ENCODE results near the gene EMC6.
A peak's percentile ranks its signal among the peaks of the same experiment; 100 is the strongest.

- TF ChIP-seq POLR2A (IDR thresholded peaks at IDR 0.05), result peak; percentile 93 to 98
- TF ChIP-seq CTCF (IDR thresholded peaks at IDR 0.05), result peak in 1 of 6 experiments; percentile 12
Observed at GRCh38 chr17:3668279-3669084, at the start of gene EMC6, which contains the start of gene TAX1BP3.
